ENCODE measurements around the gene JPT1. TPM values are rescaled to one million over a fixed set of nuclear protein-coding genes. Genes with fewer than 3 reads are reported as not detected.
A peak's percentile ranks its signal among the peaks of the same experiment; 100 is the strongest.

Gene JPT1
- total RNA-seq, 1 experiment from 2014 or later: 342 TPM

DNA sequence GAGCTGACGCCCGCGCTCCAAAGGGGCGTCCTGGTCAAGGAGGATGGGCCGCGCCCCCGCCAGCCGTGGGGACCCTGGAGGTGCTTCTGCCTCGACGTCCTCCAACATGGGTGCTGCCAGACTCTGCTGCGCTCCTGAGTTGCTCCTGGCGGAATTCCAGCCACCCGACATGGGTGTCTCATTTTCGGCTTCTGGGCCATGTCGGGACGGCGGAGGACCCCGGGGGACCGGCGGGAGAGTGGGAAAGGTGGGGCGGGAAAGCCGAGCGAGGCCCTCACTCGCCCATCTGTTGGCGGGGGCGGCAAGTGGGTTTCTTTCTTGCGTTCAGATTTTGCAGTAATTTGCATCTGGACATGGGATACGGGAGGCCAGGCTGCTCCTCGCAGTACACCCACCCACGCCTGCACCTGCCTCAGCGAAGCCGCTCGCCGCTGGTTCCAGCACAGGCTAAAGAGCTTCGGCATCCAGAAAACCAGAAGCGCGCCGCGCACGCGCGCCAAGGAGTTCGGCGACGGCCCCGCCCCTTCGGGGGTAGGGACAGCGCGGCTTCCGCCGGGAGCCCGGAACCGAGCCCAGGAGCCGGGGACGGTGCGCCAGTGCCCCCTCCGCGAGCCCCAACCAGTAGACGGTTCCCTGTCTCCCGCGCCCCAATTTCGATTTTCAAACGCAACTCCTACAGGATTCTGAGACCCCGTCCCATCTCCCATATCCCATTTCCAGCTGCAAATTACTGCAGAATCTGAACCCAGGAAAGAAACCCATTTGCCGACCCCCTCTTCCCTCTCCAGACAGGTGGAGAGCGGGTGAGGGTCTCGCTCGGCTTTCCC, 44.7 kb downstream of the JPT1 start, which contains the start of gene ARMC7:
TSS of gene ARMC7 (plus strand) at position 563 of the 827 bp plus-strand sequence. CDS start 320 bp downstream, outside the sequence.
- TF ChIP-seq, protein P1, sequence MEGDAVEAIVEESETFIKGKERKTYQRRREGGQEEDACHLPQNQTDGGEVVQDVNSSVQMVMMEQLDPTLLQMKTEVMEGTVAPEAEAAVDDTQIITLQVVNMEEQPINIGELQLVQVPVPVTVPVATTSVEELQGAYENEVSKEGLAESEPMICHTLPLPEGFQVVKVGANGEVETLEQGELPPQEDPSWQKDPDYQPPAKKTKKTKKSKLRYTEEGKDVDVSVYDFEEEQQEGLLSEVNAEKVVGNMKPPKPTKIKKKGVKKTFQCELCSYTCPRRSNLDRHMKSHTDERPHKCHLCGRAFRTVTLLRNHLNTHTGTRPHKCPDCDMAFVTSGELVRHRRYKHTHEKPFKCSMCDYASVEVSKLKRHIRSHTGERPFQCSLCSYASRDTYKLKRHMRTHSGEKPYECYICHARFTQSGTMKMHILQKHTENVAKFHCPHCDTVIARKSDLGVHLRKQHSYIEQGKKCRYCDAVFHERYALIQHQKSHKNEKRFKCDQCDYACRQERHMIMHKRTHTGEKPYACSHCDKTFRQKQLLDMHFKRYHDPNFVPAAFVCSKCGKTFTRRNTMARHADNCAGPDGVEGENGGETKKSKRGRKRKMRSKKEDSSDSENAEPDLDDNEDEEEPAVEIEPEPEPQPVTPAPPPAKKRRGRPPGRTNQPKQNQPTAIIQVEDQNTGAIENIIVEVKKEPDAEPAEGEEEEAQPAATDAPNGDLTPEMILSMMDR (IDR thresholded peaks at IDR 0.05; ENCODE audit: unreplicated experiment): no peak
- no TSS peak for BruUV-seq (replicated peaks)
- peak; percentile 86 for DNase-seq (ENCODE audit: unreplicated experiment)
- H3K36me3 Mint-ChIP-seq (ENCODE audit: insufficient read depth, unreplicated experiment): peaks cover 5% of the 10 kb centered on the region
- H3K27me3 Mint-ChIP-seq (ENCODE audit: insufficient read depth, unreplicated experiment): no peaks in the 10 kb centered on the region
- H3K9me3 Mint-ChIP-seq (ENCODE audit: unreplicated experiment): no peaks in the 10 kb centered on the region
- intact Hi-C loops (cut with micrococcal nuclease): loop anchor here (1.0 to 5.0 kb wide), 3 partner anchors 39 to 303 kb away; no protein-coding TSS in a partner anchor
- ChIA-PET CTCF (interaction anchor here (0.6 to 9.5 kb wide), 5 partner anchors 22 to 172 kb away, joined by 3 to 136 read pairs (median 4); partner anchors contain the start of gene NT5C), POLR2A (interaction anchor here (0.6 to 3.4 kb wide), 30 partner anchors 10 to 232 kb away, joined by 3 to 37 read pairs (median 5); partner anchors contain the start of genes GGA3, JPT1, KCTD2 and MRPL58)
- peaks cover 12% of the 10 kb centered on the region for H3K4me1 Mint-ChIP-seq (ENCODE audit: insufficient read depth, unreplicated experiment)
- H3K27ac Mint-ChIP-seq (ENCODE audit: low read depth, unreplicated experiment): peak within 1 kb of the TSS; percentile 39
- peak within 1 kb of the TSS; percentile 78 for H3K4me3 Mint-ChIP-seq (ENCODE audit: unreplicated experiment)

DNA sequence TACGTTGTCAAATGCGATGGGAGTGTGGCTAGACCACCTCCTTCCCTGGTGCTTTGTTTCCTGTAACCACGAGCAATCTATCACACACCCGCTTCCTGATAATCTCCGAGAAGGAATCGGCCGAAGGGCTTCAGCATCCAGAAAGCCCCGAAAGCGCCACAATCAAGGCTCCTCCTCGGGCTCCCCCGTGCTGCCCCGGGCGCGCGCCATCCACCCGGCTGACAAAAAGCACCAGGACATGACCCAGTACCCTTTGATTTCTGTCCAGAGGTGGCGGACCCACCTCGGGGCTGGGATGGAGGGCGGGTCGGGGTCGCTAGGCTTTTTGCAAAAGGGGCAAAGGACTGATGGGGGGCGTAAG, 45.3 kb downstream of the JPT1 start:
- H3K9me3 Mint-ChIP-seq (ENCODE audit: unreplicated experiment): no peaks in the 10 kb centered on the region
- no peak for DNase-seq (ENCODE audit: unreplicated experiment)
- peaks cover 7% of the 10 kb centered on the region for H3K4me1 Mint-ChIP-seq (ENCODE audit: insufficient read depth, unreplicated experiment)
- POLR2A ChIA-PET: interaction anchor here (0.6 to 3.4 kb wide), 23 partner anchors 10 to 232 kb away, joined by 3 to 37 read pairs (median 6); partner anchors contain the start of genes JPT1, KCTD2, NUP85 and SLC16A5
- no peak overlapping the region for H3K27ac Mint-ChIP-seq (ENCODE audit: low read depth, unreplicated experiment)
- CTCF ChIA-PET: interaction anchor here (0.6 to 1.4 kb wide), 2 partner anchors 22 to 172 kb away, joined by 3 read pairs; partner anchors contain the start of gene NT5C
- TF ChIP-seq, protein P1 (IDR thresholded peaks at IDR 0.05; ENCODE audit: unreplicated experiment): no peak
- intact Hi-C loops (cut with micrococcal nuclease): loop anchor here (2.0 kb wide), 1 partner anchor 148 kb away; no protein-coding TSS in a partner anchor
- peaks cover 9% of the 10 kb centered on the region for H3K36me3 Mint-ChIP-seq (ENCODE audit: insufficient read depth, unreplicated experiment)
- no peaks in the 10 kb centered on the region for H3K27me3 Mint-ChIP-seq (ENCODE audit: insufficient read depth, unreplicated experiment)
- BruUV-seq (replicated peaks): no TSS peak
- peak overlapping the region; percentile 78 for H3K4me3 Mint-ChIP-seq (ENCODE audit: unreplicated experiment)

DNA sequence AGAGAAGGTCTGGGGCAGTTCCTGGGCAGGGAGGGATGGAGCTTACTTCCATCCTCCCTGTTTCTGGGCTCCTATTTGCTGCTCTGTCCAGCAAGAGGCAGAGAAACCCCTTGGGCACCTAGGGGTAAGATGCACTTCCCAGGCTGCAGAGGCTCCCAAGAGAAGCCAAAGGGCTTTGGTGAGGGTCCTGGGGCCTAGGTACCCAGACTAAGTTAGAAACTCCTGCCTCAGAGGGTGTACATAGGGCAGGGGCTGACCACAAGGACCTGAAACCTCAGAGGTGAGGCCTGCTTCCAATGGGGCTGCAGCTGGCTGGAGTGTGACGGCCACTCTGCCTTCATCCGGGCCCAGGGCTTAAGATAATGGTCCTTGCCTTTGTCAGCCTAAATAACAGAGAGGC, 46.1 kb downstream of the JPT1 start:
- no peaks in the 10 kb centered on the region for H3K27me3 Mint-ChIP-seq (ENCODE audit: insufficient read depth, unreplicated experiment)
- no peak for DNase-seq (ENCODE audit: unreplicated experiment)
- H3K27ac Mint-ChIP-seq (ENCODE audit: low read depth, unreplicated experiment): no peak overlapping the region
- ChIA-PET CTCF (interaction anchor here (0.6 to 1.3 kb wide), 2 partner anchors 38 to 57 kb away, joined by 4 read pairs; no protein-coding TSS in a partner anchor), POLR2A (interaction anchor here (1.4 kb wide), 1 partner anchor 12 kb away, joined by 7 read pairs; no protein-coding TSS in a partner anchor)
- peaks cover 12% of the 10 kb centered on the region for H3K36me3 Mint-ChIP-seq (ENCODE audit: insufficient read depth, unreplicated experiment)
- no peaks in the 10 kb centered on the region for H3K9me3 Mint-ChIP-seq (ENCODE audit: unreplicated experiment)
- H3K4me1 Mint-ChIP-seq (ENCODE audit: insufficient read depth, unreplicated experiment): peaks cover 7% of the 10 kb centered on the region
- TF ChIP-seq, protein P1 (IDR thresholded peaks at IDR 0.05; ENCODE audit: unreplicated experiment): no peak
- intact Hi-C loops (cut with micrococcal nuclease): loop anchor here (2.0 kb wide), 1 partner anchor 147 kb away; no protein-coding TSS in a partner anchor
- H3K4me3 Mint-ChIP-seq (ENCODE audit: unreplicated experiment): peak overlapping the region; percentile 78
- no TSS peak for BruUV-seq (replicated peaks)

Data from MCF 10A (cell line).